ENCODE measurements around the gene PSAPL1.

DNA sequence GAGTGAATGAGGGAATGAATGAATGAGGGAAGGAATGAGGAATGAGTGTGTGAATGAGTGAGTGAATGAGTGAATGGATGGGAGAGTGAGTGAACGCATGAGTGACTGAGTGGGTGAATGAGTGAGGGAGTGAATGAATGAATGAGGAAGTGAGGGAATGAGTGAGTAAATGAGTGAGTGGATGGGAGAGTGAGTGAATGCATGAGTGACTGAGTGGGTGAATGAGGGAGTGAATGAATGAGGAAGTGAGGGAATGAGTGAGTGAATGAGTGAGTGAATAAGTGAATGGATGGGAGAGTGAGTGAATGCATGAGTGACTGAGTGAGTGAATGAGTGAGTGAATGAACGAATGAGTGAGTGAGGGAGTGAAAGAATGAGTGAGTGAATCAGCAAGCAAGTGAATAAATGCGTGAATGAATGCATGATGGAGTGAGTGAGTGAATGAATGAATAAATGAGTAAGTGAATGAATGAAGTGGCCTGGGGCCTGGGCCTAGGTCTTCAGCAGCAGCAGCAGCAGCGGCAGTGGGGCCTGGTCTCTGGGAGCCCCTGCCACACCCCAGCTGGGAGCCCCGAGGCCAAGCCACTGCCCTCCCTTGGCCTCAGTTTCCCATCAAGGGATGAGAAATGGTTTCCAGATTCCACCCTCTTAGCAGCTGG is 16.2 kb upstream of the PSAPL1 start:
- TF ChIP-seq, protein P1, sequence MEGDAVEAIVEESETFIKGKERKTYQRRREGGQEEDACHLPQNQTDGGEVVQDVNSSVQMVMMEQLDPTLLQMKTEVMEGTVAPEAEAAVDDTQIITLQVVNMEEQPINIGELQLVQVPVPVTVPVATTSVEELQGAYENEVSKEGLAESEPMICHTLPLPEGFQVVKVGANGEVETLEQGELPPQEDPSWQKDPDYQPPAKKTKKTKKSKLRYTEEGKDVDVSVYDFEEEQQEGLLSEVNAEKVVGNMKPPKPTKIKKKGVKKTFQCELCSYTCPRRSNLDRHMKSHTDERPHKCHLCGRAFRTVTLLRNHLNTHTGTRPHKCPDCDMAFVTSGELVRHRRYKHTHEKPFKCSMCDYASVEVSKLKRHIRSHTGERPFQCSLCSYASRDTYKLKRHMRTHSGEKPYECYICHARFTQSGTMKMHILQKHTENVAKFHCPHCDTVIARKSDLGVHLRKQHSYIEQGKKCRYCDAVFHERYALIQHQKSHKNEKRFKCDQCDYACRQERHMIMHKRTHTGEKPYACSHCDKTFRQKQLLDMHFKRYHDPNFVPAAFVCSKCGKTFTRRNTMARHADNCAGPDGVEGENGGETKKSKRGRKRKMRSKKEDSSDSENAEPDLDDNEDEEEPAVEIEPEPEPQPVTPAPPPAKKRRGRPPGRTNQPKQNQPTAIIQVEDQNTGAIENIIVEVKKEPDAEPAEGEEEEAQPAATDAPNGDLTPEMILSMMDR (conservative IDR thresholded peaks at IDR 0.05) = no peak
- TF ChIP-seq EZH2 (IDR thresholded peaks at IDR 0.05; ENCODE audit: low read depth) = no peak

All from PC-9 (cell line).